ENCODE data around the gene DIS3L2.

The DIS3L2 gene

GRCh38 chr2:232228971-232229894, 267.7 kb downstream of the DIS3L2 start:
- DNase-seq (ENCODE audit: low read depth in 2 of 2) = no peak

- DNase-seq (ENCODE audit: low read depth in 2 of 2) = no peak
These were observed 268.4 kb downstream of the DIS3L2 start for GRCh38 chr2:232229911-232230310.

GRCh38 chr2:232230560-232230959, 269.0 kb downstream of the DIS3L2 start:
- no peak for DNase-seq (ENCODE audit: low read depth in 2 of 2)

GRCh38 chr2:232231554-232231953, 270.0 kb downstream of the DIS3L2 start:
- no peak for DNase-seq (ENCODE audit: low read depth in 2 of 2)

- no peak for DNase-seq (ENCODE audit: low read depth in 2 of 2)
These were observed 271.4 kb downstream of the DIS3L2 start for GRCh38 chr2:232232915-232233314.

GRCh38 chr2:232234922-232235615, 273.6 kb downstream of the DIS3L2 start:
- no peak for DNase-seq (ENCODE audit: low read depth in 2 of 2)

- no peak for DNase-seq (ENCODE audit: low read depth in 2 of 2)
These were observed 274.2 kb downstream of the DIS3L2 start for GRCh38 chr2:232235716-232236115.

- DNase-seq (ENCODE audit: low read depth in 2 of 2) = no peak
These were observed 274.7 kb downstream of the DIS3L2 start for GRCh38 chr2:232236200-232236599.

GRCh38 chr2:232237464-232237863, 276.0 kb downstream of the DIS3L2 start:
- DNase-seq (ENCODE audit: low read depth in 2 of 2) = no peak

- DNase-seq (ENCODE audit: low read depth in 2 of 2) = no peak
These were observed 276.6 kb downstream of the DIS3L2 start for GRCh38 chr2:232238108-232238507.

- DNase-seq (ENCODE audit: low read depth in 2 of 2) = no peak
These were observed 277.1 kb downstream of the DIS3L2 start for GRCh38 chr2:232238596-232238995.

GRCh38 chr2:232239951-232240681, 278.6 kb downstream of the DIS3L2 start:
- no peak for DNase-seq (ENCODE audit: low read depth in 2 of 2)

- DNase-seq (ENCODE audit: low read depth in 2 of 2) = no peak
These were observed 279.4 kb downstream of the DIS3L2 start for GRCh38 chr2:232240906-232241305.

GRCh38 chr2:232242316-232242715, 280.8 kb downstream of the DIS3L2 start:
- no peak for DNase-seq (ENCODE audit: low read depth in 2 of 2)

- DNase-seq (ENCODE audit: low read depth in 2 of 2) = no peak
These were observed 283.6 kb downstream of the DIS3L2 start for GRCh38 chr2:232245111-232245510.

GRCh38 chr2:232246245-232246644, 284.7 kb downstream of the DIS3L2 start:
- DNase-seq (ENCODE audit: low read depth in 2 of 2) = no peak

GRCh38 chr2:232249096-232249495, 287.6 kb downstream of the DIS3L2 start:
- no peak for DNase-seq (ENCODE audit: low read depth in 2 of 2)

GRCh38 chr2:232250246-232251175, 289.0 kb downstream of the DIS3L2 start:
- DNase-seq (ENCODE audit: low read depth in 2 of 2) = no peak

GRCh38 chr2:232255033-232255432, 293.5 kb downstream of the DIS3L2 start:
- DNase-seq (ENCODE audit: low read depth in 2 of 2) = no peak

GRCh38 chr2:232260075-232260474, 298.6 kb downstream of the DIS3L2 start:
- no peak for DNase-seq (ENCODE audit: low read depth in 2 of 2)

GRCh38 chr2:232261776-232262175, 300.3 kb downstream of the DIS3L2 start:
- no peak for DNase-seq (ENCODE audit: low read depth in 2 of 2)

Measured in stimulated activated CD8-positive, alpha-beta memory T cell treated with anti-CD3 and anti-CD28 coated beads, Interleukin-2, amount 100 ng/mL, for 1 hour (primary cell).